ENCODE results near the gene YPEL4.
"Not testable (repeated sequence)": the region's sequence is repeated elsewhere in the genome, so short reads cannot be mapped to it uniquely, and the experiment has no call there.

YPEL4 gene, protein sequence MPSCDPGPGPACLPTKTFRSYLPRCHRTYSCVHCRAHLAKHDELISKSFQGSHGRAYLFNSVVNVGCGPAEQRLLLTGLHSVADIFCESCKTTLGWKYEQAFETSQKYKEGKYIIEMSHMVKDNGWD

GRCh38 chr11:57649826-57650738 is at the start of gene YPEL4:
YPEL4 (minus strand) TSS chr11:57649912; CDS start chr11:57647107, 2,805 bp downstream.
- no peak for DNase-seq

- no peak for DNase-seq
Measured at GRCh38 chr11:57698843-57699365, 49.2 kb upstream of the YPEL4 start.

GRCh38 chr11:57690474-57690873 is 40.8 kb upstream of the YPEL4 start:
- DNase-seq: not testable (repeated sequence)

GRCh38 chr11:57681168-57681567 is 31.5 kb upstream of the YPEL4 start:
- DNase-seq: no peak

- DNase-seq: no peak
Measured at GRCh38 chr11:57680552-57680874, 30.8 kb upstream of the YPEL4 start.

DNA sequence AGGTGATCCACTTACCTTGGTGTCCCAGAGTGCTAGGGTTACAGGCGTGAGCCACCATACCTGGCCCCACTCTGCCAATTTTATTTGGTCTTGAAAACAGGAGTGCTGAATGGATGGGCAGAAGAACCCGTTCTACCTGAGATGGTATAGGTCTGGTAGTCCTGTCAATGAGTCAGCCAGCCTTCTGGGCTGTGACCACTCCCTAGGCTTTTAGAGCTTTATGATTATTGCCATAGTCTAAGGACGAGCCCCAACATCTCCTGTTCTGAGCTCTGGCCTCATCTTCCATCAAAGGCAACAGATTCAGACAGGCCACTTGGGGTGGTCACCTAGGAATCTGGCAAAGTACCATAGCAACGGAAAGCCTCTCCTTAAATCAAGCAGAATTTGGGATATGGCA is 29.7 kb upstream of the YPEL4 start:
- no peak for DNase-seq

DNA sequence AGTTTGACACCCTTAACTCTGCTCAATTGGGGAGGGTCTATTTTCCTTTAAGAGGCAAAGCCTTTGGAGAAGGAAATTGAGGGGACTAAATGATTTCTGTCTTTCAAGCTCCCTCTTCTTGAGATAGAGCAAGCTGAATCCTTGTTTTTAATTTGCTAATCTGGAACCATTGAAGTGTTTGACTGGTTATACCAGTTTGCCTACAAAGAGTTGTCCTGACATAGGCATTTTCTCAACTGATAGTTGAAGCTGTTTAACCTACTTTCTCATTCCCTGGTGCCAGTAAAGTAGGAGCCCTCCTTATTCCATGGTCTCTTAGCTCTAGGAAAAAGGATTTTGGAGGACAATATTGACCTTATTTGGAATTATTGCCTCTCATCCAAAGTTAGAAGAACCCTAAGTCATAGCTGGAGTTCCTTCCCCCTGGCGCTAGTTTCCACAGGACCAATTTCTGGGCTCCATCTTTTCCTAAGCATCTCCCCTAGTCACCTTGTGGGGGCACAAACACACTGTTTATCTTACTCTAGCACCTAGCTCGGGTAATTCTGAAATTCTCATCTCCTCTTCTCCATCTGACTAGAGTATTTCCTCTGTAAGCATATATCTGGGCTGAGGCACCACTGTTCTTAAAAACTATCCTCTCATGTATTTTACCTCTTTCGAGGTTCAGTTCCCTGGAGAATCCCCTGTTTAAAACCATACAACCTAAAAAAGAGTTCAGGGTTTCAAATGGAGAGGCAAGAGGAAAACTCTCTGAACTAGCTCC is 25.6 kb upstream of the YPEL4 start:
- no peak for DNase-seq

DNA sequence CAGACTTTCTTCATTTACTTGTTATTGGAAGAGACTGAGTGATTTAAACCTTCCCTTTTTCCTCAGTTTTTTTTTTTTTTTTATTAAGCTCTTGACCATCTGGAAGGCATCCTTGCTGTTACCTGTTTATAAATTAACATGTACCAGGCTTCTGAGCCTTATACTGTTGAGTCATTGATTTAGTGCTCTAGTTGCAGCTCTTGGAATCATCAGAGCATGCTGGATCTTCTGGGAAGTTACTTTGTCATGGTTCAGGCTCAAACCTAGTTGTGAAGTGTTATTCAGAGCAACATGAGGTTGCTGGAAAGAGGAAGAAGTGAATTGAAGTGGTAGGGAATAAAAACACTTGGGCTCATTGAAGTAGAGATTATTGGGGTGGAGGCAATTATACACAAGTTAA is 24.5 kb upstream of the YPEL4 start:
- no peak for DNase-seq

GRCh38 chr11:57668434-57668782 is 18.7 kb upstream of the YPEL4 start:
- no peak for DNase-seq

- DNase-seq: peak; percentile 94
Measured at GRCh38 chr11:57667736-57668433, 18.2 kb upstream of the YPEL4 start, which contains the start of gene ZDHHC5. ZDHHC5 (plus strand) TSS chr11:57668114; CDS start chr11:57673091, 4,977 bp downstream.

- DNase-seq: peak; percentile 97
Measured at GRCh38 chr11:57667117-57667735, 17.5 kb upstream of the YPEL4 start.

GRCh38 chr11:57663975-57664374 is 14.3 kb upstream of the YPEL4 start:
- DNase-seq: no peak

DNA sequence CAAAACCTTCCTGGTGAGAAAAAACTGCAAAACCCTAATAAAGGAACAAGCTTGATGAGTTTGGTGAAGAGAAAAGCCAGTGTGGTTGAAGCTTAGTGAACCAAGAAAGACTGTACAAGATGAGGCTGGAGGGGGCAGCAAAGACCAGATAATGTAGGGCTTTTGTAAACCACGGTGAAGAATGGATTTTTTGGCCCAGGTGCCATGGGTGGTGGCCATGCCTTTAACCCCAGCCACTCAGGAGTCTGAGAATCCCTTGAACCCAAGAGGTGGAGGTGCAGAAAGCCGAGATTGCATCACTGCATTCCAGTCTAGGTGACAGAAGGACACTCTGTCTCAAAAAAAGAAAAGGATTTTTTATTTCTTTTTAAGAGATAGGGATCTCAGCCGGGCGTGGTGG is 13.2 kb upstream of the YPEL4 start:
- no peak for DNase-seq

GRCh38 chr11:57659669-57660068 is 10.0 kb upstream of the YPEL4 start:
- DNase-seq: no peak

DNA sequence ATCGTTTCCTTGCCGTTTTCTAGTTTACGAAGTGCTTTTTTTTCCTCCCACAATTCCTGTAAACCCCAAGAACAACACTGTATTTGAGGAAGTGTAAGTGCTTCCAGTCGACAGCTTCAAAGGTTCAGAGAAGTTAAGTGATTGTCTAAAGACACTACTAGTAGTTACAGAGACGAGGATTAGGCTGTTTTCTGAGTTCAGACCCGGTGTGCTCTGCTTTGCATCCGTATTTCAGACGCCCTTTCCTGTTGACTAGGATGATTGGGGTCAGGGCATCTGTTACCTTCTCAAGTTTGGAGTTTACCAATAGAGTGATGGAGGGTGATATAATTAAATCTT is 8.3 kb upstream of the YPEL4 start:
- DNase-seq: no peak

- peak; percentile 97 for DNase-seq
Measured at GRCh38 chr11:57657194-57658022, 7.7 kb upstream of the YPEL4 start, which contains the start of gene CLP1. CLP1 (plus strand) TSS chr11:57657762; CDS start chr11:57659477, 1,715 bp downstream.

- DNase-seq: no peak
Measured at GRCh38 chr11:57656885-57657193, 7.1 kb upstream of the YPEL4 start.

- DNase-seq: no peak
Measured at GRCh38 chr11:57653163-57653562, 3.5 kb upstream of the YPEL4 start.

GRCh38 chr11:57652662-57653061 is 3.0 kb upstream of the YPEL4 start:
- no peak for DNase-seq

GRCh38 chr11:57652230-57652629 is 2.5 kb upstream of the YPEL4 start:
- not testable (repeated sequence) for DNase-seq

- DNase-seq: no peak
Measured at GRCh38 chr11:57651408-57651807, 1.7 kb upstream of the YPEL4 start.

DNA sequence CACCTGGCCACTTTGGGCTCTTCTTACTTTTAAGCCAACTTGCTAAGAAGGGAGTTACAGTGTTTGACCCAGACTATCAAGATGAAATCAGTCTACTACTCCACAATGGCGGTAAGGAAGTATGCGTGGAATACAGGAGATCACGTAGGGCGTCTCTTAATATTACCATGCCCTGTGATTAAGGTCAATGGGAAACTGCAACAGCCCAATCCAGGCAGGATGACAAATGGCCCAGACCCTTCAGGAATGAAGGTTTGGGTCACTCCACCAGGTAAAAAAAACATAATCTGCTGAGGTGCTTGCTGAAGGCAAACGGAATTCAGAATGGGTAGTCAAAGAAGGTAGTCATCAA is 1.0 kb upstream of the YPEL4 start:
- no peak for DNase-seq

Measured in NCI-H1048 (cell line).